ENCODE results near the gene ARNT2.
A peak's percentile ranks its signal among the peaks of the same experiment; 100 is the strongest.

The ARNT2 gene

GRCh38 chr15:80442728-80443403 is 38.7 kb downstream of the ARNT2 start:
- no peak for DNase-seq

GRCh38 chr15:80444680-80445251 is 40.6 kb downstream of the ARNT2 start:
- DNase-seq: no peak

GRCh38 chr15:80445300-80446041 is 41.3 kb downstream of the ARNT2 start:
- DNase-seq: no peak

- no peak for DNase-seq
These were observed 42.9 kb downstream of the ARNT2 start for GRCh38 chr15:80447077-80447476.

- no peak for DNase-seq
These were observed 45.6 kb downstream of the ARNT2 start for GRCh38 chr15:80449825-80450224.

- DNase-seq: no peak
These were observed 46.7 kb downstream of the ARNT2 start for GRCh38 chr15:80450811-80451321.

- no peak for DNase-seq
These were observed 48.0 kb downstream of the ARNT2 start for GRCh38 chr15:80452166-80452565.

GRCh38 chr15:80455051-80455648 is 51.0 kb downstream of the ARNT2 start:
- peak in 2 of 4 experiments; percentile 20 to 39 for DNase-seq

GRCh38 chr15:80455668-80456442 is 51.7 kb downstream of the ARNT2 start:
- DNase-seq: peak; percentile 80 to 88 (median 82)

- DNase-seq: no peak
These were observed 52.6 kb downstream of the ARNT2 start for GRCh38 chr15:80456517-80457492.

- no peak for DNase-seq
These were observed 53.7 kb downstream of the ARNT2 start for GRCh38 chr15:80457896-80458295.

GRCh38 chr15:80458580-80458979 is 54.4 kb downstream of the ARNT2 start:
- DNase-seq: no peak

- peak in 1 of 4 experiments; percentile 31 for DNase-seq
These were observed 55.2 kb downstream of the ARNT2 start for GRCh38 chr15:80459380-80459779.

- DNase-seq: no peak
These were observed 55.6 kb downstream of the ARNT2 start for GRCh38 chr15:80459818-80460217.

GRCh38 chr15:80461356-80462095 is 57.3 kb downstream of the ARNT2 start:
- peak; percentile 68 to 89 (median 82) for DNase-seq

- DNase-seq: no peak
These were observed 57.9 kb downstream of the ARNT2 start for GRCh38 chr15:80462111-80462510.

GRCh38 chr15:80462836-80463512 is 58.8 kb downstream of the ARNT2 start:
- peak in 2 of 4 experiments; percentile 11 to 34 for DNase-seq

- no peak for DNase-seq
These were observed 60.9 kb downstream of the ARNT2 start for GRCh38 chr15:80464951-80465625.

- DNase-seq: no peak
These were observed 61.4 kb downstream of the ARNT2 start for GRCh38 chr15:80465626-80466005.
